ENCODE data around the gene CAPN3.

DNA sequence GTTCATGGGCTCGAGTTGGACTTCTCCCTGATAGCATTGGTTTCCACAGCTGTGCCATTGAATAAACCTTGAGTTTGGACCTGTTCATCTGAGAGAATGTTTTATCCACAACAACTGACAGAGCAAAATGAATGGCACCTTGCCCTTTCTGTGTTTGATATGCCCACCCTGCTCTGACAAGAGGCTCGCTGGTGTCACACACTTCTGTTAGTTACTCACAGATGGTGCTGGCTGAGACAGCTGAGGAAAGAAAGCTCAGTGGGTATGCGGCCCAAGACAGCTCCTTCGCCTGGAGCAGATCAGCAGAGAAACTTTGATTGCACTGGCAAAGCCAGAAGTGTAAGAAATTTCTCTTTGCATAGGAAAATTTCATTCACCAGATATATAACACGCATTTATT is 2.5 kb upstream of the CAPN3 start:
- TF ChIP-seq EZH2 (optimal IDR thresholded peaks at IDR 0.05; ENCODE audit: low read depth, low read length) (no peak), EZH2phosphoT487 (IDR thresholded peaks at IDR 0.05; ENCODE audit: low read length) (no peak)
- TF ChIP-seq, protein P1, sequence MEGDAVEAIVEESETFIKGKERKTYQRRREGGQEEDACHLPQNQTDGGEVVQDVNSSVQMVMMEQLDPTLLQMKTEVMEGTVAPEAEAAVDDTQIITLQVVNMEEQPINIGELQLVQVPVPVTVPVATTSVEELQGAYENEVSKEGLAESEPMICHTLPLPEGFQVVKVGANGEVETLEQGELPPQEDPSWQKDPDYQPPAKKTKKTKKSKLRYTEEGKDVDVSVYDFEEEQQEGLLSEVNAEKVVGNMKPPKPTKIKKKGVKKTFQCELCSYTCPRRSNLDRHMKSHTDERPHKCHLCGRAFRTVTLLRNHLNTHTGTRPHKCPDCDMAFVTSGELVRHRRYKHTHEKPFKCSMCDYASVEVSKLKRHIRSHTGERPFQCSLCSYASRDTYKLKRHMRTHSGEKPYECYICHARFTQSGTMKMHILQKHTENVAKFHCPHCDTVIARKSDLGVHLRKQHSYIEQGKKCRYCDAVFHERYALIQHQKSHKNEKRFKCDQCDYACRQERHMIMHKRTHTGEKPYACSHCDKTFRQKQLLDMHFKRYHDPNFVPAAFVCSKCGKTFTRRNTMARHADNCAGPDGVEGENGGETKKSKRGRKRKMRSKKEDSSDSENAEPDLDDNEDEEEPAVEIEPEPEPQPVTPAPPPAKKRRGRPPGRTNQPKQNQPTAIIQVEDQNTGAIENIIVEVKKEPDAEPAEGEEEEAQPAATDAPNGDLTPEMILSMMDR (IDR thresholded peaks at IDR 0.05; ENCODE audit: low read length): no peak

All from MM.1S (cell line).